GM12878 (cell line): ENCODE measurements around the gene HMGXB4. TPM values are rescaled to one million over a fixed set of nuclear protein-coding genes. Genes with fewer than 3 reads are reported as not detected.

Source experiments
- BCL3 ChIP-seq: IDR thresholded peaks from 2 replicates; pipeline ENCODE4 v1.6.1; 2011; ENCODE audit warnings: borderline replicate concordance, low read depth, mild to moderate bottlenecking, moderate library complexity, low read length; ENCODE audit not compliant: insufficient read depth, poor library complexity, severe bottlenecking
- CBX5 ChIP-seq: sonication (generic); IDR thresholded peaks from 2 replicates; pipeline ENCODE4 v1.6.1; 2016; ENCODE audit warnings: low read depth, moderate library complexity, mild to moderate bottlenecking, inconsistent platforms
- DPF2 ChIP-seq: fragments of 450-650 bp; IDR thresholded peaks from 2 replicates; pipeline ENCODE4 v1.6.1; 2017; ENCODE audit warnings: mild to moderate bottlenecking
- ETV6 ChIP-seq, 2 experiments: fragments of 450-650 bp in 1 of 2; IDR thresholded peaks in 1 of 2; conservative IDR thresholded peaks in 1 of 2; 2 replicates each; pipeline ENCODE4 v1.6.1; 2014; ENCODE audit warnings: antibody characterized with exemption in 1 of 2, borderline replicate concordance in 1 of 2, low read depth in 1 of 2, mild to moderate bottlenecking in 1 of 2, moderate library complexity in 1 of 2
- HDAC2 ChIP-seq: fragments of 200-600 bp; sonication (generic); IDR thresholded peaks from 2 replicates; pipeline ENCODE4 v1.6.1; 2017
- IRF4 ChIP-seq: IDR thresholded peaks from 2 replicates; pipeline ENCODE4 v1.6.1; 2011; ENCODE audit warnings: low read depth, low read length
- MEF2B ChIP-seq: fragments of 450-650 bp; IDR thresholded peaks from 2 replicates; pipeline ENCODE4 v1.6.1; 2018; ENCODE audit warnings: mild to moderate bottlenecking, moderate library complexity; ENCODE audit not compliant: partially characterized antibody, poor library complexity, severe bottlenecking
- RAD51 ChIP-seq: fragments of 450-650 bp; IDR thresholded peaks from 2 replicates; pipeline ENCODE4 v1.6.1; 2016; ENCODE audit warnings: moderate library complexity, mild to moderate bottlenecking, inconsistent platforms
- RCOR1 ChIP-seq: conservative IDR thresholded peaks from 2 replicates; pipeline ENCODE4 v1.6.1; 2012; ENCODE audit warnings: low read depth, low read length, improper control_type of control experiment
- RELB ChIP-seq: fragments of 450-650 bp; IDR thresholded peaks from 2 replicates; pipeline ENCODE4 v1.6.1; 2017; ENCODE audit warnings: low read depth, mild to moderate bottlenecking, moderate library complexity
- SMARCA5 ChIP-seq: fragments of 450-650 bp; IDR thresholded peaks from 2 replicates; pipeline ENCODE4 v1.6.1; 2017; ENCODE audit warnings: mild to moderate bottlenecking
- SP1 ChIP-seq: IDR thresholded peaks from one replicate; pipeline ENCODE4 v1.6.1; 2011; ENCODE audit warnings: low read depth, low read length
- STAT3 ChIP-seq: IDR thresholded peaks from 2 replicates; pipeline ENCODE4 v1.6.1; 2011; ENCODE audit warnings: low read depth, low read length, improper control_type of control experiment
- TARDBP ChIP-seq: IDR thresholded peaks from 2 replicates; pipeline ENCODE4 v1.6.1; 2016; ENCODE audit warnings: borderline replicate concordance
- ZBED1 ChIP-seq: IDR thresholded peaks from 2 replicates; pipeline ENCODE4 v1.6.1; 2016; ENCODE audit warnings: borderline replicate concordance
- ZBTB11 ChIP-seq: fragments of 450-650 bp; formaldehyde crosslinking; IDR thresholded peaks from 2 replicates; pipeline ENCODE4 v1.5.0; 2022; ENCODE audit warnings: mild to moderate bottlenecking, missing genetic modification characterization
- ZNF384 ChIP-seq: IDR thresholded peaks from 2 replicates; pipeline ENCODE4 v1.6.1; 2012; ENCODE audit warnings: low read depth, mild to moderate bottlenecking, low read length, improper control_type of control experiment, borderline replicate concordance
- ZNF687 ChIP-seq: fragments of 450-650 bp; IDR thresholded peaks from 2 replicates; pipeline ENCODE4 v1.6.1; 2017; ENCODE audit warnings: mild to moderate bottlenecking, moderate library complexity
- polyA plus RNA-seq, 11 experiments: library from polyadenylated mRNA; depleted of rRNA in 4 of 11; unstranded in 6 of 11; stranded (reverse) in 5 of 11; fragments of >200 nt; fragmentation: Nextera tagmentation in 4 of 11; fragmentation: Illumina TruSeq in 1 of 11; extraction: Ambion mirVana in 4 of 11; extraction: Trizol in 1 of 11; gene quantifications; 1 replicate in 1 of 11; 2 replicates in 10 of 11; pipeline versions ENCODE4 v1.2.1 to v1.2.3, GENCODE V29; 2011 to 2016; ENCODE audit warnings: inconsistent platforms in 2 of 11, missing spikeins in 2 of 11, low read depth in 1 of 11
- total RNA-seq, 4 experiments: library from RNA; depleted of rRNA in 3 of 4; stranded (reverse); fragments of >200 nt in 3 of 4; fragmentation: Illumina TruSeq in 1 of 4; extraction: Trizol in 1 of 4; gene quantifications; 2 replicates each; pipeline versions ENCODE4 v1.2.1 to v1.2.3, GENCODE V29; 2013 to 2021

The HMGXB4 gene
- total and polyA plus RNA-seq, 10 of the 15 experiments (the other 5 are each of a cell fraction or from before 2014, with no cell fraction given), result 15.5 to 44.5 (median 24.9) TPM

GRCh38 chr22:35310556-35311550, 53.6 kb downstream of the HMGXB4 start (continued):
- TF ChIP-seq RELB, result 0 out of 2 replicates have a peak, but pooled peaks have one; percentile 14
- TF ChIP-seq HDAC2, result no peak
- TF ChIP-seq DPF2, result no peak; the same call in 1 of the 2 replicates
- no peak for TF ChIP-seq TARDBP
- TF ChIP-seq ZBTB11 (CRISPR knock-in tag), result no peak
- TF ChIP-seq ZNF384, result no peak
- no peak for TF ChIP-seq STAT3
- no peak for TF ChIP-seq MEF2B
- TF ChIP-seq CBX5, result no peak
- no peak for TF ChIP-seq SP1
- TF ChIP-seq SMARCA5, result no peak
- TF ChIP-seq RAD51, result no peak
- TF ChIP-seq BCL3, result no peak
- peak; percentile 56; the same call in 1 of the 2 replicates for TF ChIP-seq ZNF687
- TF ChIP-seq IRF4, result no peak
- no peak for TF ChIP-seq ZBED1
- no peak for TF ChIP-seq RCOR1
- no peak for TF ChIP-seq ETV6 (conservative IDR thresholded peaks at IDR 0.05 in 1 of 2, IDR thresholded peaks at IDR 0.05 in 1 of 2; ENCODE audit: borderline replicate concordance in 1 of 2, low read depth in 1 of 2)
